SK-N-SH (cell line): Measurements from ENCODE around the gene THUMPD2. TPM values are rescaled to one million over a fixed set of nuclear protein-coding genes. Genes with fewer than 3 reads are reported as not detected.
"Not testable (repeated sequence)": the region's sequence is repeated elsewhere in the genome, so short reads cannot be mapped to it uniquely, and the experiment has no call there.

Experiments used
- CTCF ChIA-PET: fragments of 300-600, 350-600 bp; formaldehyde crosslinking; extraction: SDS; loops from one replicate; lab custom pipeline; 2021; lab: Yijun Ruan, JAX
- POLR2A ChIA-PET: fragments of 350-600 bp; sonication (Branson Sonifier 250); formaldehyde crosslinking; extraction: SDS; loops from one replicate; lab custom pipeline; 2020; ENCODE audit warnings: antibody characterized with exemption, inconsistent platforms; lab: Yijun Ruan, JAX
- DNase-seq: peaks from one replicate; pipeline ENCODE4 v3.0.0; 2012
- H2AFZ ChIP-seq: fragments of 200-600 bp; sonication (generic); 2 replicates; pipeline ENCODE4 v1.8.1; 2016; ENCODE audit warnings: antibody characterized with exemption, mild to moderate bottlenecking, low read depth
- H3F3A ChIP-seq: fragments of 200-600 bp; sonication (generic); replicated peaks from 2 replicates; pipeline ENCODE3; 2016; ENCODE audit warnings: antibody characterized with exemption, mild to moderate bottlenecking; ENCODE audit not compliant: insufficient read depth
- H3K27ac ChIP-seq, 2 experiments: fragments of 200-500 bp in 1 of 2; fragments of 200-600 bp in 1 of 2; sonication (Bioruptor generic) in 1 of 2; sonication (generic), shearing (Covaris generic) in 1 of 2; 2 replicates each; pipeline versions ENCODE4 v1.5.1 to v1.6.1; 2014 to 2016; ENCODE audit warnings: low read depth in 2 of 2, inconsistent platforms in 1 of 2, low read length in 1 of 2, mild to moderate bottlenecking in 1 of 2, mixed read lengths in 1 of 2
- H3K27me3 ChIP-seq: fragments of 200-600 bp; sonication (generic), shearing (Covaris generic); 2 replicates; pipeline ENCODE4 v1.6.1; 2016; ENCODE audit warnings: mixed run types; ENCODE audit not compliant: insufficient read depth
- H3K36me3 ChIP-seq, 2 experiments: fragments of 200-500 bp in 1 of 2; fragments of 200-600 bp in 1 of 2; sonication (Bioruptor generic) in 1 of 2; sonication (generic) in 1 of 2; replicated peaks in 1 of 2; 2 replicates each; pipeline versions ENCODE3 to v1.5.1; 2014 to 2016; ENCODE audit warnings: low read length in 1 of 2, mild to moderate bottlenecking in 1 of 2; ENCODE audit not compliant: insufficient read depth in 2 of 2, control insufficient read depth in 1 of 2
- H3K4me1 ChIP-seq, 2 experiments: fragments of 200-500 bp in 1 of 2; fragments of 200-600 bp in 1 of 2; sonication (Bioruptor generic) in 1 of 2; sonication (generic), shearing (Covaris generic) in 1 of 2; 2 replicates each; pipeline versions ENCODE4 v1.5.1 to v1.6.1; 2014 to 2016; ENCODE audit warnings: low read depth in 1 of 2, low read length in 1 of 2, mixed run types in 1 of 2; ENCODE audit not compliant: insufficient read depth in 2 of 2, control insufficient read depth in 1 of 2
- H3K4me2 ChIP-seq: fragments of 200-600 bp; sonication (generic), shearing (Covaris generic); 2 replicates; pipeline ENCODE4 v1.6.1; 2017; ENCODE audit warnings: mixed run types
- H3K4me3 ChIP-seq, 2 experiments: fragments of 200-500 bp in 1 of 2; fragments of 200-600 bp in 1 of 2; sonication (Bioruptor generic) in 1 of 2; sonication (generic), shearing (Covaris generic) in 1 of 2; 2 replicates each; pipeline versions ENCODE4 v1.5.1 to v1.8.1; 2014 to 2016; ENCODE audit warnings: low read depth in 2 of 2, inconsistent platforms in 1 of 2, low read length in 1 of 2, mild to moderate bottlenecking in 1 of 2, mixed read lengths in 1 of 2, moderate library complexity in 1 of 2
- H3K79me2 ChIP-seq: fragments of 200-600 bp; sonication (generic); 2 replicates; pipeline ENCODE4 v1.8.1; 2017; ENCODE audit warnings: mild to moderate bottlenecking; ENCODE audit not compliant: insufficient read depth
- H3K9ac ChIP-seq: fragments of 200-600 bp; sonication (generic); 2 replicates; pipeline ENCODE4 v1.6.1; 2017; ENCODE audit warnings: mixed run types
- H3K9me2 ChIP-seq: fragments of 200-600 bp; sonication (generic); 2 replicates; pipeline ENCODE4 v1.6.1; 2017; ENCODE audit warnings: mixed run types
- H3K9me3 ChIP-seq: fragments of 200-600 bp; sonication (generic); 2 replicates; pipeline ENCODE4 v1.6.1; 2017; ENCODE audit warnings: mixed run types, mild to moderate bottlenecking, moderate library complexity
- H4K20me1 ChIP-seq: fragments of 200-600 bp; sonication (generic); 2 replicates; pipeline ENCODE4 v1.6.1; 2017; ENCODE audit warnings: mild to moderate bottlenecking, mixed run types; ENCODE audit not compliant: insufficient read depth
- ELF1 ChIP-seq: IDR thresholded peaks from 2 replicates; pipeline ENCODE4 v1.4.0; 2012
- EP300 ChIP-seq, 2 experiments: IDR thresholded peaks; 2 replicates each; pipeline versions ENCODE4 v1.4.0 to v1.6.1; 2012; ENCODE audit warnings: borderline replicate concordance in 1 of 2, low read depth in 1 of 2, low read length in 1 of 2
- EZH2phosphoT487 ChIP-seq: fragments of 200-600 bp; sonication (generic); IDR thresholded peaks from 2 replicates; pipeline ENCODE4 v1.6.1; 2017; ENCODE audit warnings: low read depth, mixed run types, mild to moderate bottlenecking, antibody characterized with exemption, moderate library complexity, borderline replicate concordance
- FOXJ3 ChIP-seq: sonication (generic); formaldehyde crosslinking; IDR thresholded peaks from 2 replicates; pipeline ENCODE4 v1.5.1; 2020; ENCODE audit warnings: mild to moderate bottlenecking, missing genetic modification reagents
- GATA2 ChIP-seq: sonication (generic); formaldehyde crosslinking; IDR thresholded peaks from 2 replicates; pipeline ENCODE4 v1.5.0; 2020; ENCODE audit warnings: mild to moderate bottlenecking, missing genetic modification reagents
- JUND ChIP-seq: IDR thresholded peaks from 2 replicates; pipeline ENCODE4 v1.4.0; 2012
- MEF2A ChIP-seq: IDR thresholded peaks from 2 replicates; pipeline ENCODE4 v1.4.0; 2012; ENCODE audit warnings: low read depth, borderline replicate concordance
- NFIC ChIP-seq: IDR thresholded peaks from 2 replicates; pipeline ENCODE4 v1.4.0; 2012; ENCODE audit warnings: borderline replicate concordance
- POLR2AphosphoS5 ChIP-seq: IDR thresholded peaks from 2 replicates; pipeline ENCODE4 v1.6.1; 2012; ENCODE audit warnings: low read depth, low read length
- RFX5 ChIP-seq: IDR thresholded peaks from 2 replicates; pipeline ENCODE4 v1.6.1; 2012; ENCODE audit warnings: mild to moderate bottlenecking, improper control_type of control experiment, low read length
- RXRA ChIP-seq: IDR thresholded peaks from 2 replicates; pipeline ENCODE4 v1.4.0; 2012; ENCODE audit warnings: low read depth, mild to moderate bottlenecking, borderline replicate concordance
- SIN3A ChIP-seq: IDR thresholded peaks from 2 replicates; pipeline ENCODE4 v1.6.1; 2012; ENCODE audit warnings: low read depth, mild to moderate bottlenecking, low read length, moderate library complexity, borderline replicate concordance
- TAF1 ChIP-seq: IDR thresholded peaks from 2 replicates; pipeline ENCODE4 v1.6.1; 2012; ENCODE audit warnings: low read depth, mild to moderate bottlenecking, low read length, moderate library complexity, borderline replicate concordance
- TCF12 ChIP-seq: IDR thresholded peaks from 2 replicates; pipeline ENCODE4 v1.4.0; 2012
- WGBS: methylation state at CpG from one replicate; pipeline ENCODE4 v1.1.6; 2017; ENCODE audit warnings: low lambda C conversion rate; 5-methylcytosine and 5-hydroxymethylcytosine counted together
- polyA plus RNA-seq, 3 experiments: library from polyadenylated mRNA; depleted of rRNA; stranded (reverse); fragments of >200 nt; gene quantifications; 2 replicates each; pipeline ENCODE4 v1.2.3, GENCODE V29; 2012

THUMPD2 gene
- polyA plus RNA-seq, 1 of the 3 experiments (the other 2 are of a cell fraction): 5.3 TPM

DNA sequence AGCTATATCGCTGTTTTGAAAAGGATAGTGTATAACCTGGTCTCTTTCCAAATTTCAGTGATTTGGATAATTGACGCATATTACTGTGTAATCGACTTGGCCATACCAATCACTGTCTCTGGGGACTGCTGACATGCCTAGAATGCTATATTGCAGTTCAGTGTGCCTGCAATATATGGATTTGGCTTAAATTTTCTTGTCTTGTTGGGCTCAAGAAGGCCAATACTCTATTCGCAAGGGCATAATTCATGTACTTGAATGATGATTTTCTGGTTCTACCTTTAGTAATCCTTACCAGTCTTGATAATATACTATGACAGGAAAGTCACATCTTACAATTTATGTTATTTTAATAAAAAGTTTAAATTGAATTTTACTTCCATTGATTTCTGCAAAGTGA lies 21.7 kb upstream of the THUMPD2 start:
- H3K4me1 ChIP-seq: no peaks in the 10 kb centered on the region
- DNase-seq: no peak
- TF ChIP-seq RFX5 (no peak), TAF1 (no peak), TCF12 (no peak), FOXJ3 (CRISPR knock-in tag) (no peak), EP300 (IDR thresholded peaks at IDR 0.05; ENCODE audit: borderline replicate concordance in 1 of 2, low read depth in 1 of 2, low read length in 1 of 2) (no peak), RXRA (no peak), POLR2AphosphoS5 (no peak), NFIC (no peak), ELF1 (no peak), SIN3A (no peak), MEF2A (no peak), GATA2 (CRISPR knock-in tag) (no peak)
- TF ChIP-seq, all 33 proteins: peak for 0
- Histone ChIP-seq H2AFZ (no peak overlapping the region), H3K9me3 (peaks cover 13% of the 10 kb centered on the region; the same call in 1 of the 2 replicates), H3K79me2 (no peaks in the 10 kb centered on the region), H3K4me2 (no peak overlapping the region), H3K27ac (no peak overlapping the region), H3K36me3 (no peaks in the 10 kb centered on the region), H3K9ac (no peak overlapping the region), H3K9me2 (no peaks in the 10 kb centered on the region), H3K4me3 (no peak overlapping the region), H3K27me3 (no peaks in the 10 kb centered on the region), H3F3A (no peaks in the 10 kb centered on the region), H4K20me1 (no peaks in the 10 kb centered on the region)
- POLR2A ChIA-PET: no interaction called here
- WGBS: 70% methylated on average over 4 of the region's 4 CpGs
- CTCF ChIA-PET: no interaction called here

DNA sequence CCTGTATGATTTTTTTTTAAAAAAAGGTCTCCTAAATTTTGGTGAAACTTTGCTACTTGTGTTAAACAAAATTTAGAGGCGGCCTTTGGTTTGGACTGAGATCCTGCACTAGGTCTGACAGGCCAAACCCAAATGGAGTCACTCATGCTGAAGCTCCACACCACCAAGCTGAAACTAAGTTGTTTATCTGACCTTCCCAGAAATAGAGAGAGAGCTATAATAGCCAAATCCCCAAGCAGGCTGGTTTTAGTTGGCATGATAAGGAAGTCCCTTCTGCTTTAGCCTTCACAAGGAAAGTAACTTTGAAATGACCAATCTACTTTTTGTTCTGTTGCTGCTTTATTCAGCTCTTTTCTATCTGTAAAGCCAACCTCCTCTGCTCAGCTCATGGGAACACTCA lies 17.1 kb upstream of the THUMPD2 start:
- H2AFZ ChIP-seq: no peak overlapping the region
- no peak overlapping the region for H3K4me2 ChIP-seq
- H3K9ac ChIP-seq: no peak overlapping the region
- no peaks in the 10 kb centered on the region; the same call in 1 of the 2 replicates for H3K9me3 ChIP-seq
- H3K4me3 ChIP-seq: no peak overlapping the region
- H3K27ac ChIP-seq: no peak overlapping the region
- H3K27me3 ChIP-seq: no peaks in the 10 kb centered on the region
- TF ChIP-seq JUND (no peak), EZH2phosphoT487 (no peak)
- H3K4me1 ChIP-seq: no peaks in the 10 kb centered on the region; a peak in 1 of 4 replicates
- 83% methylated on average over 1 of the region's 1 CpG for WGBS
- ChIA-PET POLR2A (interaction anchor here (0.6 kb wide), 1 partner anchor 16 kb away, joined by 4 read pairs; no protein-coding TSS in a partner anchor), CTCF (no interaction called here)
- no peaks in the 10 kb centered on the region for H4K20me1 ChIP-seq
- H3K9me2 ChIP-seq: no peaks in the 10 kb centered on the region
- H3K79me2 ChIP-seq: no peaks in the 10 kb centered on the region
- no peak for DNase-seq
- no peaks in the 10 kb centered on the region for H3F3A ChIP-seq
- H3K36me3 ChIP-seq: no peaks in the 10 kb centered on the region

DNA sequence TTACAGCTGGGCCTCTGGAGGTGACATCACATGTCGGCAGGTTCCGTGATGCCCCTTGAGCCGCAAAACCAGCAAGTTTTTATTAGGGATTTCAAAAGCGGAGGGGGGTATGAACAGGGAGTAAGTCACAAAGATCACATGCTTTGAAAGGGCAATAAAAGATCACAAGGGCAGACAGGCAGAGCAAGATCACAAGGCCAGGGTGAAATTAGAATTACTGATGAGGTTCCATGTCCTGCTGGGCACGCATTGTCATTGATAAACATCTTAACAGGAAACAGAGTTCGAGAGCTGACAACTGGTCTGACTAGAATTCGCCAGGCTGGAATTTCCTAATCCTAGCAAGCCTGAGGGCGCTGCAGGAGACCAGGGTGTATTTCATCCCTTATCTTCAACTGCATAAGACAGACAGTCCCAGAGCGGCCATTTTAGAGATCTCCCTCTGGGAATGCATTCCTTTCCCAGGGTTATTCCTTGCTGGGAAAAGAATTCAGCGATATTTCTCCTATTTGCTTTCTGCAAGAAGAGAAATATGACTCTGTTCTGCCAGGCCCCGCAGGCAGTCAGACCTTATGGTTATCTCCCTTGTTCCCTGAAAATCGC lies 11.3 kb upstream of the THUMPD2 start:
- H3F3A ChIP-seq, H3K27me3 ChIP-seq, H3K4me3 ChIP-seq, DNase-seq, H2AFZ ChIP-seq, H3K4me1 ChIP-seq, H3K4me2 ChIP-seq, H3K36me3 ChIP-seq, POLR2A ChIA-PET, H4K20me1 ChIP-seq, H3K9ac ChIP-seq, H3K79me2 ChIP-seq, H3K9me2 ChIP-seq, CTCF ChIA-PET, H3K27ac ChIP-seq, H3K9me3 ChIP-seq: not testable (repeated sequence)
- WGBS: 60% methylated on average over 12 of the region's 12 CpGs
